Spinal cord (tissue), 10 donors: ENCODE data around the gene KRTAP29-1. TPM values are rescaled to one million over a fixed set of nuclear protein-coding genes. Genes with fewer than 3 reads are reported as not detected.

Source experiments
- DNase-seq, 6 donors: peaks; one replicate each; pipeline versions ENCODE4 v3.0.0 to v3.0.0-alpha.2; 2013 to 2015; ENCODE audit warnings: low spot score in 6 of 6, low read depth in 4 of 6
- H3K27ac ChIP-seq: one replicate; pipeline ENCODE4 v1.5.1; 2013; ENCODE audit warnings: low read depth, low read length, control low read depth
- H3K27me3 ChIP-seq: one replicate; pipeline ENCODE4 v1.6.1; 2013; ENCODE audit warnings: low read length; ENCODE audit not compliant: control insufficient read depth, insufficient read depth
- H3K36me3 ChIP-seq: one replicate; pipeline ENCODE4 v1.6.1; 2013; ENCODE audit warnings: low read length; ENCODE audit not compliant: control insufficient read depth, insufficient read depth
- H3K4me1 ChIP-seq: one replicate; pipeline ENCODE4 v1.6.1; 2013; ENCODE audit warnings: low read length; ENCODE audit not compliant: control insufficient read depth, insufficient read depth
- H3K4me3 ChIP-seq: one replicate; pipeline ENCODE4 v1.5.1; 2013; ENCODE audit warnings: low read depth, low read length, control low read depth
- H3K9me3 ChIP-seq: one replicate; pipeline ENCODE4 v1.6.1; 2013; ENCODE audit warnings: low read length; ENCODE audit not compliant: control insufficient read depth, insufficient read depth
- WGBS: methylation state at CpG from one replicate; pipeline ENCODE4 v1.1.5; 2013; ENCODE audit warnings: missing lambda C conversion rate; ENCODE audit not compliant: insufficient coverage; 5-methylcytosine and 5-hydroxymethylcytosine counted together
- polyA plus RNA-seq, 2 donors: library from polyadenylated mRNA; unstranded; fragments of 120-200 nt; gene quantifications; one replicate each; pipeline ENCODE4 v1.2.1, GENCODE V29; 2013; ENCODE audit not compliant: insufficient read length in 2 of 2
- total RNA-seq, 2 donors: library from RNA; depleted of rRNA in 1 of 2; stranded (reverse); fragments of 120-200 nt in 1 of 2; fragments of >200 nt in 1 of 2; gene quantifications; one replicate each; pipeline versions ENCODE4 v1.2.3 to v1.2.4, GENCODE V29; 2013 to 2014
- donor health status: healthy.

KRTAP29-1 gene
- total and polyA plus RNA-seq, 4 donors: not detected

- peaks cover 6% of the 10 kb centered on the region for H3K4me1 ChIP-seq
- no peaks in the 10 kb centered on the region for H3K36me3 ChIP-seq
- no peak overlapping the region for H3K4me3 ChIP-seq
- DNase-seq: peak in 1 of 6 donors; percentile 21
- H3K9me3 ChIP-seq: peaks cover 1% of the 10 kb centered on the region
- H3K27ac ChIP-seq: no peak overlapping the region
- H3K27me3 ChIP-seq: no peaks in the 10 kb centered on the region
- WGBS: 67% methylated on average over 3 of the region's 4 CpGs
Observed at GRCh38 chr17:41302981-41303380, 330 bp upstream of the KRTAP29-1 start.

DNA sequence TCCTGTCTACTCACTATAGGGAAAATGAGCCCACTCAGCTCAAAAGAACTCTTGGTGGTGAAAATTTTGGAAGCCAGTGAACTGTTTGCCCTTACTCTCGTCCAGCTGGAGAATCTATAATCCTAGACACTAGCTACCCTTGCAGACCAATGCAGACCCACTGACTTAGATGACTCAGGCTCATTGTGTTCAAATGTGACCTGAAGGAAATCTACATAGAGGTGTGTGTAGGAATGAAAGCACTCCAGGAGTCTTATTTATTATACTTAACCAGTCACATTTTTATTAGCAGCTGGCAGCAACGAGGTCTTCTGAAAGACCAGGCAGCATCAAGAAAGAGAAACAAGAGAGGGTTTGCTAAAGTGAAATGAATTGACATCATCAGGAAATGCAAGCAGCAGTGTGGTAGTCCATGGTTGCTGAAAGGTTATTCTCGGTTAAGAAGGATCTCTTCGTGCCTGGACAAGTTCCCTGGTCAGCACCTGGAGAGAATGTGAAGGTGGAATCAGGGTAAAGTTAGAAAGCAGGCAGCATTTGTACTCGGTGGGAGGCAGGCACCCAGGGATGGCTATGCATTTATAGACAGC, 1.4 kb downstream of the KRTAP29-1 start:
- Histone ChIP-seq H3K4me1 (no peaks in the 10 kb centered on the region), H3K9me3 (peaks cover 1% of the 10 kb centered on the region), H3K27me3 (no peaks in the 10 kb centered on the region), H3K27ac (no peak overlapping the region), H3K4me3 (no peak overlapping the region), H3K36me3 (no peaks in the 10 kb centered on the region)
- 82% methylated on average over 4 of the region's 5 CpGs for WGBS
- DNase-seq: no peak

- DNase-seq: no peak
- Histone ChIP-seq H3K4me3 (no peak overlapping the region), H3K27ac (no peak overlapping the region), H3K27me3 (no peaks in the 10 kb centered on the region), H3K4me1 (no peaks in the 10 kb centered on the region), H3K36me3 (no peaks in the 10 kb centered on the region), H3K9me3 (peaks cover 1% of the 10 kb centered on the region)
- 78% methylated on average over 12 of the region's 20 CpGs for WGBS
Observed at GRCh38 chr17:41298458-41299135, 4.1 kb downstream of the KRTAP29-1 start.

DNA sequence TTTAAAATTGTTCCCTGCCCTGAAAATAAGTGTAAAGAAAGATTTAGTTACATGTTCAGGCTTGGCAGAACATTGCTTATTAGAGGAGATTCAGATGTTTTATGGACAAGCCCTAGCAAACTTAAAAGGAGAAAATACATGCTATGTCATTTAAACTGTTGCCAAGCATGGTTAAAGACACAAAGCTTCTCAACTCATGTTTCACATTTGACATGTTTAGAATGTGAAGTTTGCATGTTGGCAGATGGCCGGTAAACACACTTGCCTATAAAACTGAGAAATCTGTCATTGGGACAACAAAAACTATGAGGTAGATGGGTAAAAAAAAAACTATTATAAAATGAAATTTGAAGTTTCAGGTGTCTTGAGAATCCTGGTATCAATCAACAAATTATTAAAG, 5.8 kb downstream of the KRTAP29-1 start:
- no peak overlapping the region for H3K27ac ChIP-seq
- peak in 1 of 6 donors; percentile 78 for DNase-seq
- H3K4me1 ChIP-seq: no peaks in the 10 kb centered on the region
- H3K4me3 ChIP-seq: no peak overlapping the region
- no CpG with 5 or more reads among the region's 1 CpG for WGBS
- peaks cover 1% of the 10 kb centered on the region for H3K9me3 ChIP-seq
- H3K36me3 ChIP-seq: no peaks in the 10 kb centered on the region
- no peaks in the 10 kb centered on the region for H3K27me3 ChIP-seq

GRCh38 chr17:41294016-41294415, 8.6 kb downstream of the KRTAP29-1 start:
- no peaks in the 10 kb centered on the region for H3K4me1 ChIP-seq
- H3K27ac ChIP-seq: no peak overlapping the region
- WGBS: 75% methylated on average over 1 of the region's 1 CpG
- no peak overlapping the region for H3K4me3 ChIP-seq
- H3K9me3 ChIP-seq: no peaks in the 10 kb centered on the region
- no peak for DNase-seq
- H3K36me3 ChIP-seq: no peaks in the 10 kb centered on the region
- H3K27me3 ChIP-seq: no peaks in the 10 kb centered on the region

GRCh38 chr17:41287050-41287449, 15.6 kb downstream of the KRTAP29-1 start:
- WGBS: 100% methylated on average over 1 of the region's 3 CpGs
- Histone ChIP-seq H3K4me3 (no peak overlapping the region), H3K27ac (no peak overlapping the region), H3K4me1 (no peaks in the 10 kb centered on the region), H3K9me3 (no peaks in the 10 kb centered on the region), H3K36me3 (no peaks in the 10 kb centered on the region), H3K27me3 (no peaks in the 10 kb centered on the region)
- DNase-seq: no peak

DNA sequence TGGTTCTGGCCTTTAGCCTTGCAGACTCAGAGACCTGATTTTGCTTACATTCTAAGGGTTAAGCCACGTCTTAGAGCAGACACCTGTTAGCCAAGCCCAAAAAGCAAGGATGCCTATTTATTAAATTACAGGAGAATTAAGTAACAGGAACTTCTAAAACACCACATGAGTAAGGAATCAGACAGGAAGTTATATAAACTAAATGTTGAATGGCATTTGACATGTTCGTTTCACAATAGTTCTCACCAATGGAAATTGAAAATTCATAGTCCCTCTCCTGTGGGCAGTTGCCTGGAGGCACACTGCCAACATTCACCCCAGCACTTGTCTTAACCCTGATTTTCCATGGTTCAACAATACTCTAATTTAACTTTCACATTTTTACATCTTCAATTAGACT, 18.1 kb downstream of the KRTAP29-1 start:
- H3K9me3 ChIP-seq: no peaks in the 10 kb centered on the region
- H3K4me3 ChIP-seq: no peak overlapping the region
- no peaks in the 10 kb centered on the region for H3K4me1 ChIP-seq
- no peak overlapping the region for H3K27ac ChIP-seq
- peak in 1 of 6 donors; percentile 0 for DNase-seq
- no CpG with 5 or more reads among the region's 2 CpGs for WGBS
- no peaks in the 10 kb centered on the region for H3K36me3 ChIP-seq
- no peaks in the 10 kb centered on the region for H3K27me3 ChIP-seq

GRCh38 chr17:41284043-41284442, 18.6 kb downstream of the KRTAP29-1 start:
- Histone ChIP-seq H3K4me3 (no peak overlapping the region), H3K27ac (no peak overlapping the region), H3K27me3 (no peaks in the 10 kb centered on the region), H3K36me3 (no peaks in the 10 kb centered on the region), H3K4me1 (no peaks in the 10 kb centered on the region), H3K9me3 (no peaks in the 10 kb centered on the region)
- 80% methylated on average over 1 of the region's 3 CpGs for WGBS
- peak in 1 of 6 donors; percentile 6 for DNase-seq

DNA sequence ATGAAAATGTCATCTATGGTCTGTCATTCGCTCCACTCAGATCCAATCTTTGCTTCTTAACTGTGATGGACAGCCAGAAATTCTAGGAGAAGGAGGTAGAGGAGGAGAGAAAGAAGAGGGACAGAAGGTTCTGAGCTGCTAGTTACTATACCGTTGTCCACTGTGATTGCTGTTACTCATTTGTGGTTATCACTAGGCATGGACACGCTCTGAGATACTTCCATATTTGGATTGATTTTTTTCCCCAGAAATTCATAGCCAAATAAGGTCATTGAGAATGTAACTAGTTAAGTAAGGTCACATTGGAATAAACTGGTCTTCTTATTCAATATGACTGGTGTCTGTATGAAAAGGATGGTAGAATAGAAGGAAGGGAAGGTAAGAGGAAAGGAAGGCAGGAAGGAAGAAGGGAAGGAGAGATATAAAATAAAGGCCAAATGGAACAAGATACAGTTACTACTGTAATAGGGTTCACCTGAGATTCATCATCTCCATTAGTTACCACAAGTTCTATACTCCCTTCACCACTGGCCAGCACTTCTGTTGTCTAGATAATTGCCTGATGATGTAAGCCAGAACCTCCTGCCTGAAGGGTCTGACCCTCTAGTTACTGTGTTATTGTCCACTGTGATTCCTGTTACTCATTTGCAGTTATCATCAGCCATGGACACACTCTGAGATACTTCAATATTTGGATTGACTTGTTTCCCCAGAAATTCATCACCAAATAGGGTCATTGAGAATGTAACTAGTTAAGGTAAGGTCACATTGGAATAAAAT, 24.3 kb downstream of the KRTAP29-1 start:
- Histone ChIP-seq H3K36me3 (no peaks in the 10 kb centered on the region), H3K27me3 (no peaks in the 10 kb centered on the region), H3K4me3 (no peak overlapping the region), H3K27ac (no peak overlapping the region), H3K9me3 (no peaks in the 10 kb centered on the region), H3K4me1 (no peaks in the 10 kb centered on the region)
- 100% methylated on average over 1 of the region's 3 CpGs for WGBS
- DNase-seq: peak in 1 of 6 donors; percentile 0
